NCI-H1436 treated with DMSO at 0.1 percent for 48 hours (cell line): ENCODE results near the gene TMED1.

Experiments
- DNase-seq: peaks from one replicate; lab custom pipeline; 2025; lab: John Stamatoyannopoulos, UW

The TMED1 gene

DNA sequence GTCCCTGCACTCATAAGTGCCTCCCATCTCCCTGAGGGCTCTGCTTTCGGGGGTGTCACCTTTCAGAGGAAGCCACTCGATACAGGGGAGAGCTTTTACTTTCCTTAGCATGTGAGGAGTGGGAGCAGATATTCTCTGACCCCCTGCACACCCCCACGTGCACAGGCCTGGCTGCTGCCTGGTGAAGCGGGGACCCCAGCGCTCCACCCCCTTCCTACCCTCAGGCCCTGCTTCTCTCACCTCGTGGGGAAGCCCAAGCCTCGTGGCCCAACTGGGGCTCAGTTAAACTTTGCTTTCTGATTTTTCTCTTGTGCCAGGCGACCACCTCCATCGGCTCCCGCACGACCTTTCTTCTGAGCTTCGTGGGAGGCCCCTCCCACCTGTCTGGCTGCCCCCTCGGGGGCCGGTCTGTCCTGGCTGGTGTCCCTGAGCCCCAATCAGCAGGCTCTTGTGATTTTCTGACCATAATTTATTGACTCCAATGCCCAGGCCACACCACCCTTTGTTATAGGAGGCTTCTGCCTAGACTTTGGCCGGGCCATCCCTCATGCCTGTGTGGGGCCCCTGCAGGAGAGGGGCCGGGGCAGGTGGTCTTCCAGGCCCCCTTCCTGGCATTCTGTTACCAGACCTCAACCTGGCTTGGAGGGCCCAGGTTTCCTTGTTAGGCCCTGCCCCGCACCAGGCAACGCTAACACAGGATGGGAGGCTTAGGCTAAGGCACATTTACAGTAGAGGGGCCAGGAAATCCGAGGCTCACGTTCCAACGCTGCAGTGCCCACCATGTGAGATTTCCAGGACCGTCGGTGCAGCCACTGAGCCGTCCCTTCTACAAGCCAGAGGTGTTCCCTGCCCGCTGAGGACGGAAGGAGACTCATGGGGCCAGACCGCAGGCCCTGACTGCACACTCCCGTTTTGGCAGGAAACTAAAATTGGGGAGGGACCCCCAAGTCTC, 3.7 kb downstream of the TMED1 start:
- no peak for DNase-seq

DNA sequence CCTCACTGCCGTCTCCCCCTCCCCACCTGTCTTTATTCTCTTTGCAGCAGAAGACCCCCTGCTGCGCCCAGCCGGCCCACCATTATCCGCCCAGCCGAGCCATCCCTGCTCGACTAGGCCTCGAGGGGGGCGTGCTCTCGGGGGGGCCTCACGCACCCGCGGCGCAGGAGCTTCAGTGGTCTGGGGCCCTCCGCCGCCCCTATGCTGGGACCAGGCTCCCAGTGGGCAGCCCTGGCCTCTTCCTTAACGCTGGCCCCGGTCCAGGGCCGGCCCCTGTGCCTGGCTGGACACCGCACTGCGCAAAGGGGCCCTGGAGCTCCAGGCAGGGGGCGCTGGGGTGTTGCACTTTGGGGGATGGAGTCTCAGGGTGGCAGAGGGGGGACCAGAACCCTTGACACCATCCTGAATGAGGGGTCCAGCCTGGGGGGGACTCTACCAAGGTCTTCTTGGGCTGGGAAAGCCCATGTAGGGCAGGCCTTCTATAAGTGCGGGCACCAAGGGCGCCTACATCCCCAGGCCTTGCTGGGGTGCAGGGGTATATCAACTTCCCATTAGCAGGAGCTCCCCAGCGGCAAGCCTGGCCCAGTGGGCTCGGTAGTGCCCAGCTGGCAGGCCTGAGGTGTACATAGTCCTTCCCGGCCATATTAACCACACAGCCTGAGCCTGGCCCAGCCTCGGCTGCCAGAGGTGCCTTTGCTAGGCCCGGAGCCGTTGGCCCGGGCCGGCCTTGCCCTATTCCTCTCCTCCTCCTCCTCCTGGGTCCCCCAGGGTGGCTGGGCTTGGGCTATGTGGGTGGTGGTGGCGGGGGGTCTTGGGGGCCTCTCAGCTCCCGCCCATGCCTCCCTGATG, 4.9 kb downstream of the TMED1 start:
- no peak for DNase-seq

DNA sequence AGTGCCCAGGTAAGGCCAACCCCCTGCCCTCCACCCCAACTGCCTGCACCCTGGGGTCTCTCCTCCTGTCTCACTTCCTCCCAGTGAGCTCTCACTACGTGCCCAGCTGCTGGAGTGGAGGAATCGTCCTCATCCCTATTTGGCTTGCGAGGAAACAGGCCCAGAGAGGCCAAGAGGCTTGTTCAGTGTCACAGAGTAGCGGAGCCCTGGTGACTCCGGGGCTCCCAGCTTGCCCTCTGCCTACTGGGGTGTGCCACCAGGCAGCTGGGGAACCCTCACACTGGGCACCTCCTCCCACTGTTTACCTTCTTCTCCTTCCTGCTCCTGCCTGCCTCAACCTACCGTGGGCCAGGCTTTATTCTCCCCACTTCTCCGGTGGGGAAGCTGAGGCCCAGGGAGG, 5.6 kb downstream of the TMED1 start:
- DNase-seq: no peak

DNA sequence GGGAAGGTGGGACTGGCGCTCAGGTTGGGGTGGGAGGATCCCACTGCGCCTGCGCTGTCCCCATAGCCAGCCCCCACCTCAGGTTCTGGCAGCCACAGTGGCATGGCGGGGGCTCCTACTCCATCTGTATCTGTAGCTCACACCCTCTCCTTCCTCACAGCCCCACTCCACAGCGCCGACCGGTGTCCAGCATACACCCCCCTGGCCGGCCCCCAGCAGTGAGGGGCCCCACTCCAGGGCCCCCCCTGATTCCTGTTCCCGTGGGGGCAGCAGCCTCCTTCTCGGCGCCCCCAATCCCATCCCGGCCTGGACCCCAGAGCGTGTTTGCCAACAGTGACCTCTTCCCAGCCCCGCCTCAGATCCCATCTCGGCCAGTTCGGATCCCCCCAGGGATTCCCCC, 6.0 kb downstream of the TMED1 start:
- DNase-seq: no peak

DNA sequence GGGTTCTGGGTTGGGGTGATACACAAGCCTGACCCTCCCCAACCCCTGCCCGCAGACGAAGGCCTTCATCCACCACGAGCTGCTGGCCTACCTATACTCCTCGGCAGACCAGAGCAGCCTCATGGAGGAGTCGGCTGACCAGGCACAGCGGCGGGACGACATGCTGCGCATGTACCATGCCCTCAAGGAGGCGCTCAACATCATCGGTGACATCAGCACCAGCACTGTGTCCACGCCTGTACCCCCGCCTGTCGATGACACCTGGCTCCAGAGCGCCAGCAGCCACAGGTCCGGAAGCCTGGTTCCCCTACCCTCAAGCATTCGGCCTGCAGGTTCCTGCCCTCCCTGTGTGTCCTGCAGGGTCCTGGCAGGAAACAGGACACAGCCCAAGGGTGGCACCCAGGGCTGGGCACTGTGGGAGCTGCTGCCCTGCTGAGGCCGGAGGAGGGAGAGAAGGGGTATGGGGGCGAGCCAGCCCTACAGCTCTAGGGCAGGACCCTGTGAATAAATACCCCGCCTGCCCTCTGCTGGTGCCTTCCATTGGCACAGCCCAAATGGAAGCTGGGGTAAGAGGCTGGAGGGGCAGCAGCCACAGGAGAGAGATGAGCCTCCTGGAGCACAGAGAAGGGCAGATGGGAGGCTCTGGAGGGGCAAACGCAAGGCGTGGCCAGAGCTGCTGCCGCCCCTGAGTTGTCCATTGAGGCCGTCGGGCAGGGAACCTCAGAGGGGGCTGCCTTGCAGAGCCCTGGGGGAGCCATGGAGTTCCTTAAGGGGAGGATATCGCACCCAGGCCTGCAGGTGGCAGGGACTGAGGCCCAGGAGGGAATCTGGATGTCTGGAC, 6.8 kb downstream of the TMED1 start:
- no peak for DNase-seq

DNA sequence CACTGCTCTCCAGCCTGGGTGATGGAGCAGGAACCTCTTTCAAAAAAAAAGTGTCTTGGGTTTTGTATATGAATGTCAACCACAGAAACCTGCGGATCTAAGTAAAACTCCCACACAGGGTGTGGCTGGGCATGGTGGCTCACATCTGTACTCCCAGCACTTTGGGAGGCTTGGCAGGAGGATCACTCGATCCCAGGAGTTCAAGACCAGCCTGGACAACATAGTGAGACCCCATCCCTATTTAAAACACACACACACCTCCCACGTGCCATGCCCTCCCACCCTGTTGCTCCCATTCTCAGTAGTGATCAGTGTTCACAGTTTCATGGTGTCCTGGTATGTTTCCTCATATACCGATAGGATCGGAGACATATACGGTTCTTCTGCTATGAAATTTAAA, 9.2 kb downstream of the TMED1 start:
- DNase-seq: no peak

DNA sequence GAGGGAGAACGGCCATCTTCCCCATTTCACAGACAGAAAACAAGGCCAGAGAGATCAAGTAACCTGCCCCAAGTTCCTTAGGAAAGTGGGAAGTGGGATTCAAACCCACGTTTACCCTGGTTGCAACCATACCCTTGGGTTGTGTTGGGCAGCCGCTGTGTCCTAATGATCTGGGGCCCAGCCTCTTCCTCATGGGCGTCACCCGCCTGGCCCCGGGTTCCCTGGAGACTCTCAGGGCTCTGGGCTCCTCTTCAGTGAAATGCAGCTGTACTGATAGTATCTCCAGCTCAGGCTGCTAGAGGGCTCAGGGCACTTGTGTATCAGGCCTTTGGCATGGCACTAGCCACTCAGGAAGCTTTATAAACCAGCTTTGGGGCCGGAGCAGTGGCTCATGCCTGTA, 9.8 kb downstream of the TMED1 start:
- DNase-seq: no peak

DNA sequence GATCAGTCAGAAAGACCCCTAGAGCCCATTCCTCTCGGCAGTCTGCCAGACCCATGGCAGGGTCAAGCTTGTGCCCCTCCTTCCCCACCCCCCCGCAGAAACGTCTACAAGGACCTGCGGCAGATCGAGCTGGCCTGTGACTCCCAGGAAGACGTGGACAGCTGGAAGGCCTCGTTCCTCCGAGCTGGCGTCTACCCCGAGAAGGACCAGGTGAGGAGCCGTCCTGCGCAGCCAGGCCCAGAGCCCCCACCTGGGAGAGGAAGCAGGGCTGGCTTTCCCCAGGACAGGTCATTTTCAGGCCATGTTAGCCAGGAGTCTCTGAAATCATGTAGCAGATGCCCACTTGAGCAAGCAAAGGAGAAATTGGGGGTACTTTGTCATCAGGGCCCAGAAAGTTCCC, 12.3 kb downstream of the TMED1 start:
- no peak for DNase-seq

DNA sequence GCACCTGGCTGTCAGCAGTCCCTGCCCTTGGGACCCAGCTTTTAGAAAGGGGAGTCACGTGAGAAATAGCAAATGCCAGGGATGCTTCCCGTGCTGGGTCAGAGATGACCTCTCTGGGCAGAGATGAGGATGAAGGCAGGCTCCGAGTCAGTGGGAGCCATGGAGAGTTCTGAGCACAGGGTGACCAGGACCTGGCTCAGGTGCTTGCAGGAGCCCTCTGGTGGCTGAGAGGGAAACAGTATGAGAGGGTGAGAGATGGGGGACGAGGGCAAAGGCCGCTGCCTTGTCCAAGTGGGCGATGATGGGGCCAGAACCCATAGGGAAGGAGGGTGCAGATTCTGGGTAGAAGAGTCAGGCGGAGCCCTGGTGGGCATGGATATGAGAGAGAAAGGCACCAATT, 15.8 kb downstream of the TMED1 start:
- DNase-seq: no peak

DNA sequence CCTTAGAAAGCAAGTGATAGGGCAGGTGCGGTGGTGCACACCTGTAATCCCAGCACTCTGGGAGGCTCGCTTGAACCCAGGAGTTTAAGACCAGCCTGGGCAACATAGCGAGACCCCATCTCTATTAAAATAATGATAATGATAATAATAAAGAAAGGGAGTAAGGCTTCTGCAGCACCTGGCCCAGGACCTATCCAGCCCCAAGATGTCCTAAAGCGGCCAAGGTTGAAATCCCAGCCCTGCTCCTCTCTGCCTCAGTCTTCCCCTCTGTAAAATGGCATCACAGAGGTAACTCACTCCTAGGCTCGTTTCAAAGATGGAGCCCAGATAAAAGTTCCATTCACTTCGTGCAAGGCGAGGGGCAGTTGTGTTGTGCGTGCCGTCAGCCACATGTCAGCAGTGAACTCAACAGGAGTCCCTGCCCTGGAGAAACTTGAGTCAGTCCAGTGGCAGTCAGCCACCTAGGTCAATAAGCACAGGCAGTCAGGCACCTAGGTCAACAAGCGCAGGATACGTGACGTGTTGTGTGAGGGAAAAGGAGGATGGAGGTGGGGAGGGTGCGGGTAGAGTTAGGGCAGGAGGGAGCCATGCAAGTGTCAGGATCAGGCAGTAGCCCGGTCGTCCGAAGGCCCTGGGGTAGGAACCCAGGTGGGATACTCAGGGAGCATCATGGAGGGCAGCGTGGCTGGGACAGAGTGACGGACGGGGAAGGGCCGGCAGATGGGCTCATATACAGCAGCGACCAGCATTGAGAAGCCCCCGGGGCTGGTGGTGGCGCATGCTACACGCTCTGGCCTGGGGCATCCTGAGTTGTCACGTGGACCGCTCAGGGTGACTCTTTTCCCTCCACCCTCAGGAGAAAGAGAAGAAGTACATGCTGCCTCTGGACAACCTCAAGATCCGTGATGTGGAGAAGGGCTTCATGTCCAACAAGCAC, 16.6 kb downstream of the TMED1 start:
- no peak for DNase-seq

DNA sequence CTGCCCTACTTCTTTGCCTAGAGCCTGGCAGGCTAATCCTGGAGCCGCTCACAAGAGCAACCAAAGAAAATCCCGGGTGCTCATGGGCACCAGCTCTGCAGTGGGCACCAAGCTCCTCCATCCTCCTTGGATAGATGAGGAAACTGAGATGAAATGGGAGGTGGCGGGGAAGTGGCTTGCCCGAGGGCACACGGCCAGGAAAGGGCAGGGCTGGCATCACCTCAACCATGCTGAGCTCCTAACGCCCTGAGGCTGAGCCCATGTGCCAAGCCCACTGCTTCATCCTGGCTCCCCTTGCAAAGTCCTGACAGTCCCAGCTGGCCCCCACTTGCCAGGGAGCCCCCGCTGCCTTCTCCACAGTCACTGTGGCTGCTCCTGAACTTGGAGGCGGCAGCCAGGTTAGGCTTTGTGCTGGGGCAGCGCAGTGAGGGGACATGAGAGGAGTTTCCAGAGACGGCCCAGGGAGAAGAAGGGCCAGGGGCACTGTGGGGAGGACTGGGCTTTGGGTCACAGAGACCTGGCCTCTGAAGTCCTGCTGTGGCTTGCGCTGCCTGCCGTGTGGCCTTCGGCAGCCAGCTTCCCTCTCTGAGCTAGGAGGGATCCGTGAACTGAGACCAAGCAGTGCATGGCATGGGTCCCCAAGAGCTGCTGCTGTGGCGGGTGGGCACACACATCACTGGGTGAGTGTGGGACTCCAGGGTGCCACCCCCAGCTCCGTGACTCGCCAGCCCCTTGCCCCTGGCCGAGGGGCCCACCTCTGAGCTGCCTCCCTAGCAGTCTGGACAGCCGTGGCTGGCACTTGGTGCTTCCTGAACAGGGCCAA, 17.5 kb downstream of the TMED1 start:
- DNase-seq: no peak

DNA sequence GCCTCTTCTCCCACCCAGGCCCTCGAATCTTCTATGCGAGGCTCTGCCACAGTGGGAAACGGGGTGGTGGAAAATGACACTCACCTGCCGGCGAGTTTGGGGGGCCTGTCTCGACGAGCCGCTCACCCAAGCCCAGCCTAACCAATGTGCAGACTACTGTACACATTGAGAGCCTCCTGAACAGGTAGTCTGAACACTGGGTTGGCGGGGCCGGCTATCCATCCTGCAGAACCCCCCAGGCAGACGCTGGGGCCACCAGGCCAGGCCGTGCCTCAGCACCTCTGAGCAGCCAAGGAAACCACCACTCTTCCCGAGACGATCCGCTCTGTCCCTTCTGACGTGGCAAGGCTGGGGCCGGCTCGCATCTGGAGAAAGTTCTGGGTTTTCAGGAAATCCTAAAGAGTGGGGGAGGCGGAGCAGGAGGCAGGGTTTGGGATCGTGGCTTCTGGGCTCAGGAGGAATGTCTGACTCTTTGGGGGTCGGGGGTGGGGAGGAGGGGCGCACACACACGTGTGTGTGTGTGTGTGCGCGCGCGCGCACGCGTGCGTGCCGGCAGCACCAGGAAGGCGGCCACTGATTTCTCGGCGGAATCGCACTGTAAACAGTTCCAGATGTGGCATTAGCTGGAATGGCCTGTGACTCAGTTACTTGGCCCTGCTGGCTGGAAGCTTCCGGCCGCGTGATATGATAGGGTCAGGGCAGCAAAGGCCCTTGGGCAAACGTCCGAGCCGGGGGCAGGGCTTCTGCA, 18.5 kb downstream of the TMED1 start:
- no peak for DNase-seq

DNA sequence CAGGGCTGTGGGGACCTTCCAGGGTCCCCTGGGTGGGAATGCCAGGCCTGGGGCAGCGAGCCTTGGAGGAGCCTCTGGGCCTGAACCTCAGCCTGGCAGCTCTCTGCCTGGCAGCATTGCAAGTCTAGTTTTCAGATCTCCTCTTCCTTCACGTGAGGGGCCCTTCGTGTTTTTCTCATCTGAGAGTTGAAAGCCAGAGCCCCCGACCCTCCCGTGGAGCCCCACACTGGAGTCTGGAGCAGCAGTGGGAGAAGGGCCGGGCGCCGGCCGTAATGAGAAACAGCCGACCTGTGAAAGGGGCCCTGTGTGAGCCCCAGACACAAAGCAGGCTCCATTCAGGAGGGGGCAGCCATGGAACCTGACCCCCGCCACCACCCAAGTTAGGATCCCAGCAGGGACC, 19.3 kb downstream of the TMED1 start:
- DNase-seq: no peak

DNA sequence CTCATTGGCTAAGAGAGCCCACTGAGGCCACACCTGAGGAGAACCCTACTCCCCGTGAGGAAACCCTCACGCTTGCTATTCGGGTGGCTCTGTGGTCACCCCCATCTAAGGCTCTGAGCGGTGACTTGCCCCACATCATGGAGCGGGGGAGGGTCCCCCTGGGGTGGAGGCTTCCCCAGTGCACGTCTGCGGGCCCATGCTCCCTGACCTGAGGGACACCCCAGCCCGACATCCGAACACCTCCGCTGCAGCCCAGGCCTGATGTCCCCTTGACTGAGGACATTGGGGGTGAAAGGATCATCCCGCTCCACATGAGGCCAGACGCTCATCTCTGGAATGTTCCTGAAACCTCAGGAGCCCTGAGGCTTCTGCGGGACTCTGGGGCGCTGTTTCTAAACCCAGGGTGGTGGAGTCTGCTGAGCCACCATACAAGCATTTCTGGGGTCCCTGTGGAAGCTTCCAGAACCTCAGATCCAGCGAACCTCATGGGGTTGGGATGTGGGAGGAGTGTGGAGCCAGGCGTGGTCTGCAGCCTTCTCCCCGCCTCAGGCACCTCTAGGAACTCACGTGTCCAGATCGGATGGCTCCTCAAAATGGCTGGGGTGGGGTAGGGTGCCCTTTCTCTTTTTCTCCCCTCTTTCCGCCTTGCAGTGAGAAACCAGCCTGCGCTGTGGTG, 19.9 kb downstream of the TMED1 start:
- no peak for DNase-seq

DNA sequence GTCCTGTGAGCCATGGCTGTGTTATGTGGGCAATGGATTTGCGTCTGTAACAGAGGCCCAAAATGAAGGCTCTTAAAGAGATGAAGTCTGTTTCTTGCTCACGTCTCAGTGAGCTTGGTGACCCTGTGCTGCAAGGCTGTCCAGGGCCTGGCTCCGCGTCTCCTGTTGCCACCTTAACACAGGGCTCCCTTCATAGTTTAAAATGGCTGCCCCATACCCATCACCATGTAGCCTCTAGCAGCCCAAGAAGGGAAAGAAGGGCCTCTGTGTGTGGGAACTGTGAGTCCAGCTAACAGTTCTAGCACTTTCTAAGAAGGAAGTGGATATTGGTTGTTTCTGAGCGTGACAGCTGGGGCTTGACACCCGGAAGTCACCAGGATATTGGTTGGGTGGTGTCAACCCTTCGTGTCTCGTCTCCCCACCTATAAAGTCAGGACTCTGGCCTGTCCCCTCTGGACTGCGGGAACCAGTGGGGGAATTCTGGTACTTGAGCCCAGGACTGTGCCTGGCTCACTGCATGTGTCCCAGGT, 20.9 kb downstream of the TMED1 start:
- DNase-seq: no peak

DNA sequence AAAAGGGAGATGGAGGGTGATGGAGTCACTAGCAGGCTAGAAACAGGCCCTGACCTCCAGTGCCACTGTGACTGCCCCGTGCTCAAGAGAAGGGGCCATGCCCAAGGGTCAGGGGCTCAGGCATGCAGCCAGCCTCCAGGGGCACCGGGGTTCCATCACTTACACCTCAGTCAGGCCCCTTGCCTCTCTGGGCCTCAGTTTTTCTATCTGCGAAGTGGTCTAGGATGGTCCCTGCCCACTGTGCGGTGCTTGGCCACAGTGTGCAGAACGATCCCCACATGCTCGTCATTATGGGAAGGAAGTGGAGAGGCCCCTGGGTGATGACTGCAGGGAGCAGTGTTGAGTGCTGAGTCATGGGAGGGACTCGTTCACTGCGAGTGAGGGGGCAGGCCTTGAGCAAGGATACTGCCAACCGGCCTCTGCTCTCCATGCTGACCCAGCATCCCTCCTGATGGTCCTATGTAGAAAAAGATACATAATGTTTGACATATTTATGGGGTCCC, 23.1 kb downstream of the TMED1 start:
- no peak for DNase-seq

DNA sequence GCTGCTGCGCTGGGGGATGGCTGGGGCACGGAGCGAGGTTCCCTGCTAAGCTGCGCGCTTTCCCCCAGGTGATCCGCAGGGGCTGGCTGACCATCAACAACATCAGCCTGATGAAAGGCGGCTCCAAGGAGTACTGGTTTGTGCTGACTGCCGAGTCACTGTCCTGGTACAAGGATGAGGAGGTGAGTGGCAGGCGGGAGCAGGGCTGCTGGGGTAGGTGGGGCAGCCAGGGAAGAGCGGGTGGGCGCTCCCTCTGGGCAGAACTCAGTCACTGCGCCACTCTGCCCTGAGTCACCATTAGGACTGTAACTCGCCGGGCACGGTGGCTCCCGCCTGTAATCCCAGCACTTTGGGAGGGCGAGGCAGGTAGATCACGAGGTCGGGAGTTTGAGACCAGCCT, 23.8 kb downstream of the TMED1 start:
- DNase-seq: no peak

DNA sequence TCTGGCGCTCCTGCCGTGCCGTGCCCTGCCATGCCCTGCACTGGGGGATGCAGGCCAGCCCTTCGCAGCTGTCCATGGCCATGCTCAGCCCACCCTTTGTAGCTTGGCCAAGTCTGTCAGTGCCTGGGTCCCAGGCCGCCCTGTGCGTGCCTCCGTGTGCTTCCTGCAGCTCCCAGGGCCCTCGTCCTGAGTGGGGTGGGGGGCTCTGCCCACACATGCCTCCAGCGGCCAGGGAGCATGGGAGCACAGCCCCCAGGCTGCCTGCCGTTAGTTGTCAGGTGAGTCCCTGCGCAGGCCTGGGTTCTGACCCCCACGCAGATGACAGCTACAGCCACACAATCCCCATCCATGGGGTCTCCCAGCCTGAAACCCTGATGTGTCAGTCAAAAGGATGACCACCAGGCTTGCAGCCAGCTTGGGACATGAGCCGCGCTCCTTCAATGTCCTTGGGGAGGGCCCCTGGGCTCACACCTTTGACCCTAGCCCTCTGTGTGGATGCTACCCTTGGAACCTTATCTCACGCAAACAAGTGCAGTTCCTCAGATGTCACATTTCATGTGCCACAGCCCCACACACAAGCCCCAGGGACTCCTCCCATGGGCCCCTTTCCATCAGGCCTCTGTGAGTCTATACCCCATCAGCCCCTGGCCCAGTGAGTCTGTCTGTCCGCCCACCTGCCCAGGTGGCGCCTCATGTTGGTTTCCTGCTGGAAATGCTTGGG, 24.5 kb downstream of the TMED1 start:
- DNase-seq: no peak
